HTR-8/SVneo (cell line): ENCODE measurements around the gene SLC6A20.

Experiments used
- DNase-seq: peaks from one replicate; pipeline ENCODE4 v3.0.0; 2011; ENCODE audit warnings: low spot score, mixed read lengths; ENCODE audit not compliant: insufficient read length
- FAIRE-seq: peaks from 2 replicates; lab custom pipeline; 2011; peaks lifted over from hg19 to GRCh38; lab: Jason Lieb, UNC

Gene SLC6A20

GRCh38 chr3:45739991-45740390 lies 56.3 kb downstream of the SLC6A20 start:
- FAIRE-seq (no peak), DNase-seq (no peak)

GRCh38 chr3:45737234-45737633 lies 59.1 kb downstream of the SLC6A20 start:
- no peak for DNase-seq

GRCh38 chr3:45736707-45737106 lies 59.6 kb downstream of the SLC6A20 start:
- DNase-seq = no peak
- FAIRE-seq = no peak

More at GRCh38 chr3:45737234-45737633, 59.1 kb downstream of the SLC6A20 start:
- no peak for FAIRE-seq

GRCh38 chr3:45730409-45731154 lies 65.8 kb downstream of the SLC6A20 start:
- no peak for DNase-seq
- FAIRE-seq = no peak

GRCh38 chr3:45729614-45730013 lies 66.7 kb downstream of the SLC6A20 start:
- no peak for FAIRE-seq
- DNase-seq = no peak

GRCh38 chr3:45724911-45725310 lies 71.4 kb downstream of the SLC6A20 start:
- FAIRE-seq = no peak

GRCh38 chr3:45719655-45720487 lies 76.5 kb downstream of the SLC6A20 start:
- DNase-seq (no peak), FAIRE-seq (no peak)

More at GRCh38 chr3:45724911-45725310, 71.4 kb downstream of the SLC6A20 start:
- no peak for DNase-seq

GRCh38 chr3:45716790-45717336 lies 79.5 kb downstream of the SLC6A20 start:
- DNase-seq = no peak
- FAIRE-seq = no peak

GRCh38 chr3:45715945-45716344 lies 80.4 kb downstream of the SLC6A20 start:
- no peak for FAIRE-seq
- DNase-seq = no peak

- DNase-seq (no peak), FAIRE-seq (no peak)
Measured at GRCh38 chr3:45712434-45713110, 83.8 kb downstream of the SLC6A20 start.

- no peak for DNase-seq
Measured at GRCh38 chr3:45711931-45712330, 84.4 kb downstream of the SLC6A20 start.

GRCh38 chr3:45705839-45706808 lies 90.2 kb downstream of the SLC6A20 start:
- FAIRE-seq = no peak
- no peak for DNase-seq

More at GRCh38 chr3:45711931-45712330, 84.4 kb downstream of the SLC6A20 start:
- FAIRE-seq = no peak
